B cell (primary cell): ENCODE data around the gene CAMK2D. TPM values are rescaled to one million over a fixed set of nuclear protein-coding genes. Genes with fewer than 3 reads are reported as not detected.

ENCODE experiments used
- ATAC-seq: fragments of 200-7000 bp; cut with Tn5 transposase; one replicate; pipeline ENCODE4 v1.10.0; 2021; ENCODE audit warnings: low read depth, mild to moderate bottlenecking, moderate number of reproducible peaks, moderate library complexity
- CTCF ChIA-PET: fragments of 350-600 bp; sonication (Branson Sonifier 250); formaldehyde crosslinking; loops from one replicate; lab custom pipeline; 2021; ENCODE audit warnings: antibody characterized with exemption, inconsistent platforms; lab: Charles Lee
- POLR2A ChIA-PET: fragments of 350-600 bp; sonication (Branson Sonifier 250); formaldehyde crosslinking; loops from one replicate; lab custom pipeline; 2021; ENCODE audit warnings: antibody characterized with exemption; lab: Charles Lee
- DNase-seq: peaks from one replicate; pipeline ENCODE4 v3.0.0; 2013
- H2AFZ ChIP-seq: 2 replicates; pipeline ENCODE4 v1.6.1; 2012; ENCODE audit warnings: mild to moderate bottlenecking, low read depth, low read length; ENCODE audit not compliant: insufficient read depth, poor library complexity, severe bottlenecking
- H3K27ac ChIP-seq, 2 donors: 1 replicate in 1 of 2; 2 replicates in 1 of 2; pipeline ENCODE4 v1.5.1; 2012 to 2013; ENCODE audit warnings: low read length in 2 of 2, mild to moderate bottlenecking in 2 of 2, moderate library complexity in 1 of 2
- H3K27me3 ChIP-seq, 4 experiments: fragments of 200-600 bp in 1 of 4; sonication (generic) in 1 of 4; replicated peaks in 1 of 4; 1 replicate in 2 of 4; 2 replicates in 2 of 4; pipeline versions ENCODE4 v1.6.1 to v1.7.0; 2013 to 2016; ENCODE audit warnings: low read length in 3 of 4, mild to moderate bottlenecking in 2 of 4, mixed read lengths in 1 of 4, moderate library complexity in 1 of 4; ENCODE audit not compliant: insufficient read depth in 4 of 4, control insufficient read depth in 3 of 4; ENCODE audit errors: control extremely low read depth in 1 of 4
- H3K36me3 ChIP-seq, 2 experiments: replicated peaks in 1 of 2; 1 replicate in 1 of 2; 2 replicates in 1 of 2; pipeline versions ENCODE4 v1.6.1 to v1.7.1; 2013; ENCODE audit warnings: low read length in 1 of 2; ENCODE audit not compliant: insufficient read depth in 2 of 2, control insufficient read depth in 1 of 2; ENCODE audit errors: control extremely low read depth in 1 of 2, extremely low read depth in 1 of 2
- H3K4me1 ChIP-seq, 2 donors: fragments of 200-600 bp in 1 of 2; sonication (generic) in 1 of 2; 1 replicate in 1 of 2; 2 replicates in 1 of 2; pipeline versions ENCODE4 v1.5.1 to v1.6.1; 2013 to 2017; ENCODE audit warnings: low read length in 2 of 2; ENCODE audit not compliant: control insufficient read depth in 2 of 2, insufficient read depth in 2 of 2
- H3K4me2 ChIP-seq: replicated peaks from 2 replicates; pipeline ENCODE3; 2012; ENCODE audit warnings: mild to moderate bottlenecking, low read depth, low read length; ENCODE audit not compliant: poor library complexity, severe bottlenecking
- H3K4me3 ChIP-seq, 5 experiments: fragments of 200-600 bp in 1 of 5; sonication (generic) in 1 of 5; 1 replicate in 3 of 5; 2 replicates in 2 of 5; pipeline versions ENCODE4 v1.5.1 to v1.7.0; 2011 to 2016; ENCODE audit warnings: low read length in 4 of 5, mild to moderate bottlenecking in 4 of 5, low read depth in 2 of 5, control low read depth in 1 of 5, moderate library complexity in 1 of 5; ENCODE audit not compliant: insufficient read depth in 1 of 5; ENCODE audit errors: control extremely low read depth in 1 of 5, extremely low read depth in 1 of 5
- H3K79me2 ChIP-seq: fragments of 200-600 bp; sonication (generic); one replicate; pipeline ENCODE4 v1.6.0; 2016; ENCODE audit warnings: low read length; ENCODE audit not compliant: control insufficient read depth, insufficient read depth
- H3K9ac ChIP-seq: fragments of 200-600 bp; sonication (generic); 2 replicates; pipeline ENCODE4 v1.6.1; 2017; ENCODE audit warnings: mild to moderate bottlenecking, low read length, moderate library complexity
- H3K9me3 ChIP-seq, 3 donors: one replicate each; pipeline versions ENCODE4 v1.6.1 to v1.7.1; 2013; ENCODE audit warnings: low read length in 2 of 3; ENCODE audit not compliant: control insufficient read depth in 2 of 3, insufficient read depth in 1 of 3; ENCODE audit errors: control extremely low read depth in 1 of 3
- H4K20me1 ChIP-seq: 2 replicates; pipeline ENCODE4 v1.6.0; 2012; ENCODE audit warnings: mild to moderate bottlenecking, low read length; ENCODE audit not compliant: insufficient read depth, control insufficient read depth, poor library complexity, severe bottlenecking
- H3K27ac Mint-ChIP-seq: one replicate; pipeline ENCODE4 v1.8.0; 2021; ENCODE audit warnings: mixed read lengths
- H3K27me3 Mint-ChIP-seq: one replicate; pipeline ENCODE4 v1.8.0; 2021; ENCODE audit warnings: mixed read lengths
- H3K4me1 Mint-ChIP-seq: one replicate; pipeline ENCODE4 v1.8.0; 2021; ENCODE audit warnings: mixed read lengths
- H3K4me3 Mint-ChIP-seq: one replicate; pipeline ENCODE4 v1.8.0; 2021; ENCODE audit warnings: mixed read lengths
- H3K9me3 Mint-ChIP-seq: one replicate; pipeline ENCODE4 v1.8.0; 2022; ENCODE audit warnings: mixed read lengths; ENCODE audit not compliant: insufficient read depth
- EZH2 ChIP-seq: IDR thresholded peaks from 2 replicates; pipeline ENCODE4 v1.6.1; 2012; ENCODE audit warnings: borderline replicate concordance, low read depth, mild to moderate bottlenecking, moderate library complexity, low read length; ENCODE audit not compliant: insufficient read depth, poor library complexity, severe bottlenecking
- WGBS: methylation state at CpG from one replicate; pipeline ENCODE4 v1.1.5; 2013; ENCODE audit warnings: missing lambda C conversion rate; ENCODE audit not compliant: insufficient coverage; 5-methylcytosine and 5-hydroxymethylcytosine counted together
- intact Hi-C: fragments of 100-400 bp; cut with micrococcal nuclease; formaldehyde crosslinking; loops from one replicate; pipeline ENCODE4 v1.10.0; 2022
- polyA plus RNA-seq: library from polyadenylated mRNA; depleted of rRNA; stranded (reverse); fragments of >200 nt; gene quantifications from 2 replicates; pipeline ENCODE4 v1.2.3, GENCODE V29; 2012
- total RNA-seq, 2 donors: library from RNA; stranded (reverse); fragments of 120-200 nt in 1 of 2; gene quantifications; 1 replicate in 1 of 2; 2 replicates in 1 of 2; pipeline versions ENCODE4 v1.2.3 to v1.2.4, GENCODE V29; 2013 to 2022
- TF ChIP-seq, protein P1 (sequence below): fragments of 200-600 bp; IDR thresholded peaks from one replicate; pipeline ENCODE4 v1.8.0; 2022; ENCODE audit warnings: antibody characterized with exemption, mild to moderate bottlenecking

Gene CAMK2D
- total and polyA plus RNA-seq, 2 donors (not counting 1 experiment from before 2014, with no cell fraction given): 26.3 to 57.0 TPM

DNA sequence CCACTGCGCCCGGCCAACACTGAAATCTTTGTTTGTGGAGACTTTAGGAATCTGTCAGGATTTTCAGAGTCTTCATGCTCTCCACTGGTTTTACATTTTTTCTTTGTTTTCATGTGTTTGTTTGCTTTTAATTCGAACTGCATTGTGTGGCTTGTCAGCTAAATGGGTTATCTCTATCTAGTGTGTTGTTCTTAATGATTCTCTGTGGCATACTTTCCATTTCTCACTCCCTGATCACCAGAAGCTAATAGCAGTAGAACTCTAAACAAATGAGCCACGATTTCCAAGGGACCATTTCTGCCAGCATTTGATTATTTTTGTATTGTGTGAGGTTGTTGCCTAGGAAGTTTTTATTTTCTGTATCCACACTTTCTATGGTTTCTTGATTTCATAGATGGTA, 352.4 kb downstream of the CAMK2D start:
- ChIA-PET POLR2A (no interaction called here), CTCF (interaction anchor here (2.3 kb wide), 1 partner anchor 15 kb away, joined by 6 read pairs; no protein-coding TSS in a partner anchor)
- no peaks in the 10 kb centered on the region for H3K4me1 ChIP-seq
- no peak for TF ChIP-seq EZH2
- TF ChIP-seq, protein P1, sequence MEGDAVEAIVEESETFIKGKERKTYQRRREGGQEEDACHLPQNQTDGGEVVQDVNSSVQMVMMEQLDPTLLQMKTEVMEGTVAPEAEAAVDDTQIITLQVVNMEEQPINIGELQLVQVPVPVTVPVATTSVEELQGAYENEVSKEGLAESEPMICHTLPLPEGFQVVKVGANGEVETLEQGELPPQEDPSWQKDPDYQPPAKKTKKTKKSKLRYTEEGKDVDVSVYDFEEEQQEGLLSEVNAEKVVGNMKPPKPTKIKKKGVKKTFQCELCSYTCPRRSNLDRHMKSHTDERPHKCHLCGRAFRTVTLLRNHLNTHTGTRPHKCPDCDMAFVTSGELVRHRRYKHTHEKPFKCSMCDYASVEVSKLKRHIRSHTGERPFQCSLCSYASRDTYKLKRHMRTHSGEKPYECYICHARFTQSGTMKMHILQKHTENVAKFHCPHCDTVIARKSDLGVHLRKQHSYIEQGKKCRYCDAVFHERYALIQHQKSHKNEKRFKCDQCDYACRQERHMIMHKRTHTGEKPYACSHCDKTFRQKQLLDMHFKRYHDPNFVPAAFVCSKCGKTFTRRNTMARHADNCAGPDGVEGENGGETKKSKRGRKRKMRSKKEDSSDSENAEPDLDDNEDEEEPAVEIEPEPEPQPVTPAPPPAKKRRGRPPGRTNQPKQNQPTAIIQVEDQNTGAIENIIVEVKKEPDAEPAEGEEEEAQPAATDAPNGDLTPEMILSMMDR: no peak
- H3K9me3 ChIP-seq: no peaks in the 10 kb centered on the region
- H4K20me1 ChIP-seq: no peaks in the 10 kb centered on the region
- H3K79me2 ChIP-seq: no peaks in the 10 kb centered on the region
- H3K4me2 ChIP-seq: no peak overlapping the region
- no peak overlapping the region for H2AFZ ChIP-seq
- ATAC-seq: no peak
- WGBS: no CpG with 5 or more reads among the region's 4 CpGs
- H3K36me3 ChIP-seq: no peaks in the 10 kb centered on the region
- no peak overlapping the region for H3K27ac Mint-ChIP-seq
- H3K27ac ChIP-seq: no peak overlapping the region
- no peaks in the 10 kb centered on the region for H3K4me1 Mint-ChIP-seq
- H3K27me3 Mint-ChIP-seq: peaks cover 20% of the 10 kb centered on the region
- no peak overlapping the region for H3K4me3 ChIP-seq
- no peak for DNase-seq
- no peak overlapping the region for H3K9ac ChIP-seq
- no peak overlapping the region for H3K4me3 Mint-ChIP-seq
- intact Hi-C loops: no loop called here
- no peaks in the 10 kb centered on the region for H3K9me3 Mint-ChIP-seq
- peaks cover 0 to 5% (median 2%) of the 10 kb centered on the region in 4 experiments for H3K27me3 ChIP-seq

DNA sequence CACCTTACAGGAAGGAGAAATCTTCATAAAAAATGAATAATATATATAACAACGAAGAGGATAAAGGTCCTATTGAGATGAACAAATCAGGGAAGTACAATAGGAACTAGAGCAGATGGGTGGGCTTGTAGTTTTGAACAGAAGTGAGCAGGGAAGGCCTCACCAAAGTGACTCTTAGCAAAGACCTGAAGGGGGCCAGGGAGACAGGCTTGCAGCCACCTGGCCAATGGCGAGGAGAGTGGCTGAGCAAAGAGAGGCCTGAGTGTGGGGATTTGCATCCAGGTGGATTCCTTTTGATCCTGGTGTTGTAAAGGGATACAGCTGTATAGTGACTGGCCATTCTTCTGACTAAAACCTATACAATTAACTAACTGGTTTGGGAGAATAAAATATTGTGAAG, 354.1 kb downstream of the CAMK2D start:
- no peaks in the 10 kb centered on the region for H3K4me1 ChIP-seq
- H3K27ac ChIP-seq: no peak overlapping the region
- H3K4me3 ChIP-seq: no peak overlapping the region
- H3K27me3 ChIP-seq: peaks cover 0 to 5% (median 2%) of the 10 kb centered on the region in 4 experiments
- H4K20me1 ChIP-seq: no peaks in the 10 kb centered on the region
- WGBS: no CpG with 5 or more reads among the region's 2 CpGs
- no peak for ATAC-seq
- ChIA-PET CTCF (interaction anchor here (2.1 kb wide), 1 partner anchor 13 kb away, joined by 5 read pairs; no protein-coding TSS in a partner anchor), POLR2A (no interaction called here)
- H3K9ac ChIP-seq: no peak overlapping the region
- Mint-ChIP-seq H3K27ac (no peak overlapping the region), H3K4me3 (no peak overlapping the region), H3K9me3 (no peaks in the 10 kb centered on the region), H3K4me1 (no peaks in the 10 kb centered on the region), H3K27me3 (peaks cover 12% of the 10 kb centered on the region)
- DNase-seq: no peak
- TF ChIP-seq, protein P1: no peak
- TF ChIP-seq EZH2: no peak
- H3K9me3 ChIP-seq: no peaks in the 10 kb centered on the region
- no peaks in the 10 kb centered on the region for H3K36me3 ChIP-seq
- H2AFZ ChIP-seq: no peak overlapping the region
- H3K4me2 ChIP-seq: no peak overlapping the region
- intact Hi-C loops: no loop called here
- no peaks in the 10 kb centered on the region for H3K79me2 ChIP-seq
